Measurements from ENCODE around the gene CACHD1.

- TF ChIP-seq, protein P1, sequence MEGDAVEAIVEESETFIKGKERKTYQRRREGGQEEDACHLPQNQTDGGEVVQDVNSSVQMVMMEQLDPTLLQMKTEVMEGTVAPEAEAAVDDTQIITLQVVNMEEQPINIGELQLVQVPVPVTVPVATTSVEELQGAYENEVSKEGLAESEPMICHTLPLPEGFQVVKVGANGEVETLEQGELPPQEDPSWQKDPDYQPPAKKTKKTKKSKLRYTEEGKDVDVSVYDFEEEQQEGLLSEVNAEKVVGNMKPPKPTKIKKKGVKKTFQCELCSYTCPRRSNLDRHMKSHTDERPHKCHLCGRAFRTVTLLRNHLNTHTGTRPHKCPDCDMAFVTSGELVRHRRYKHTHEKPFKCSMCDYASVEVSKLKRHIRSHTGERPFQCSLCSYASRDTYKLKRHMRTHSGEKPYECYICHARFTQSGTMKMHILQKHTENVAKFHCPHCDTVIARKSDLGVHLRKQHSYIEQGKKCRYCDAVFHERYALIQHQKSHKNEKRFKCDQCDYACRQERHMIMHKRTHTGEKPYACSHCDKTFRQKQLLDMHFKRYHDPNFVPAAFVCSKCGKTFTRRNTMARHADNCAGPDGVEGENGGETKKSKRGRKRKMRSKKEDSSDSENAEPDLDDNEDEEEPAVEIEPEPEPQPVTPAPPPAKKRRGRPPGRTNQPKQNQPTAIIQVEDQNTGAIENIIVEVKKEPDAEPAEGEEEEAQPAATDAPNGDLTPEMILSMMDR (IDR thresholded peaks at IDR 0.05) = peak; percentile 34
- TF ChIP-seq REST (IDR thresholded peaks at IDR 0.05; ENCODE audit: insufficient read depth in 1 of 2, low read depth in 2 of 2, low read length in 1 of 2) (no peak), TCF7L2 (IDR thresholded peaks at IDR 0.05; ENCODE audit: low read depth, low read length) (no peak), SIN3A (IDR thresholded peaks at IDR 0.05; ENCODE audit: borderline replicate concordance, insufficient read depth, low read depth, low read length) (no peak)
These were observed 30.0 kb downstream of the CACHD1 start for GRCh38 chr1:64499966-64500365.
